GM12878 (cell line): ENCODE measurements around the gene ASCC2. TPM values are rescaled to one million over a fixed set of nuclear protein-coding genes. Genes with fewer than 3 reads are reported as not detected.

Source experiments
- ATAC-seq: fragments of 200-7000 bp; cut with Tn5 transposase; 3 replicates; pipeline ENCODE4 v1.9.1; 2020; ENCODE audit warnings: mild to moderate bottlenecking, moderate library complexity
- BruUV-seq: library from RNA; stranded (reverse); fragments of 400-500 nt; replicated peaks from 2 replicates; lab custom pipeline; 2021; lab: Mats Ljungman, UMichigan
- CTCF ChIA-PET: fragments of 300-600 bp; sonication (Branson Sonifier 250); formaldehyde crosslinking; extraction: SDS; loops from one replicate; lab custom pipeline; 2021; ENCODE audit warnings: inconsistent platforms; lab: Yijun Ruan, JAX
- POLR2A ChIA-PET: fragments of 350-600 bp; formaldehyde crosslinking; extraction: SDS; loops from one replicate; lab custom pipeline; 2021; ENCODE audit warnings: inconsistent platforms; lab: Charles Lee
- RAD21 ChIA-PET: fragments of 300-600 bp; sonication (Branson Sonifier 250); formaldehyde crosslinking; loops from one replicate; lab custom pipeline; 2023; ENCODE audit warnings: antibody characterized with exemption; ENCODE audit not compliant: unreplicated experiment; lab: Charles Lee
- SMC1A ChIA-PET: fragments of 300-600 bp; sonication (Branson Sonifier 250); formaldehyde crosslinking; loops from one replicate; lab custom pipeline; 2023; ENCODE audit not compliant: unreplicated experiment, uncharacterized antibody; lab: Charles Lee
- DNase-seq: peaks from one replicate; pipeline ENCODE4 v3.0.0-alpha.2; 2011; ENCODE audit warnings: low read depth, low spot score
- FAIRE-seq: peaks from 3 replicates; lab custom pipeline; 2011; peaks lifted over from hg19 to GRCh38; lab: Jason Lieb, UNC
- H2AFZ ChIP-seq: 2 replicates; pipeline ENCODE4 v1.6.0; 2011; ENCODE audit warnings: low read depth, low read length, control low read depth; ENCODE audit not compliant: control insufficient read depth
- H3K27ac ChIP-seq: 2 replicates; pipeline ENCODE4 v1.5.1; 2011; ENCODE audit warnings: control low read depth; ENCODE audit not compliant: control insufficient read depth, insufficient read depth
- H3K27me3 ChIP-seq, 2 experiments: replicated peaks in 1 of 2; 2 replicates each; pipeline versions ENCODE4 v1.6.0 to v1.6.1; 2011; ENCODE audit warnings: low read length in 1 of 2; ENCODE audit not compliant: control insufficient read depth in 2 of 2, insufficient read depth in 2 of 2
- H3K36me3 ChIP-seq, 2 experiments: 2 replicates each; pipeline ENCODE4 v1.5.1; 2011; ENCODE audit warnings: low read length in 1 of 2; ENCODE audit not compliant: control insufficient read depth in 2 of 2, insufficient read depth in 2 of 2
- H3K4me1 ChIP-seq: 2 replicates; pipeline ENCODE4 v1.6.1; 2011; ENCODE audit warnings: mild to moderate bottlenecking, low read length, moderate library complexity, mixed read lengths; ENCODE audit not compliant: control insufficient read depth, insufficient read depth
- H3K4me2 ChIP-seq: 2 replicates; pipeline ENCODE4 v1.6.0; 2011; ENCODE audit warnings: control low read depth; ENCODE audit not compliant: control insufficient read depth, insufficient read depth
- H3K4me3 ChIP-seq: fragments of 200-600 bp; sonication (generic); 2 replicates; pipeline ENCODE4 v1.5.1; 2016
- H3K79me2 ChIP-seq: 2 replicates; pipeline ENCODE4 v1.6.0; 2011; ENCODE audit warnings: low read length; ENCODE audit not compliant: control insufficient read depth, insufficient read depth
- H3K9ac ChIP-seq: 2 replicates; pipeline ENCODE4 v1.8.0; 2011; ENCODE audit warnings: low read length, control low read depth, mixed read lengths; ENCODE audit not compliant: control insufficient read depth, insufficient read depth
- H3K9me3 ChIP-seq: replicated peaks from 3 replicates; pipeline ENCODE4 v1.5.1; 2011; ENCODE audit warnings: mild to moderate bottlenecking, low read length; ENCODE audit not compliant: control insufficient read depth, insufficient read depth
- H4K20me1 ChIP-seq: 2 replicates; pipeline ENCODE4 v1.6.0; 2011; ENCODE audit not compliant: control insufficient read depth, insufficient read depth
- ATF2 ChIP-seq: IDR thresholded peaks from 2 replicates; pipeline ENCODE4 v1.6.1; 2012; ENCODE audit warnings: low read length, inconsistent platforms
- CBX5 ChIP-seq: sonication (generic); IDR thresholded peaks from 2 replicates; pipeline ENCODE4 v1.6.1; 2016; ENCODE audit warnings: low read depth, moderate library complexity, mild to moderate bottlenecking, inconsistent platforms
- E4F1 ChIP-seq: fragments of 450-650 bp; IDR thresholded peaks from 2 replicates; pipeline ENCODE4 v1.6.1; 2018; ENCODE audit warnings: borderline replicate concordance, mild to moderate bottlenecking; ENCODE audit not compliant: partially characterized antibody
- HDAC2 ChIP-seq: fragments of 200-600 bp; sonication (generic); IDR thresholded peaks from 2 replicates; pipeline ENCODE4 v1.6.1; 2017
- MEF2A ChIP-seq: IDR thresholded peaks from 2 replicates; pipeline ENCODE4 v1.6.1; 2011; ENCODE audit warnings: low read depth, mild to moderate bottlenecking, low read length, moderate library complexity; ENCODE audit not compliant: insufficient read depth
- MEF2B ChIP-seq: fragments of 450-650 bp; IDR thresholded peaks from 2 replicates; pipeline ENCODE4 v1.6.1; 2018; ENCODE audit warnings: mild to moderate bottlenecking, moderate library complexity; ENCODE audit not compliant: partially characterized antibody, poor library complexity, severe bottlenecking
- MTA2 ChIP-seq: fragments of 450-650 bp; IDR thresholded peaks from 2 replicates; pipeline ENCODE4 v1.6.1; 2016; ENCODE audit warnings: low read depth, mild to moderate bottlenecking, moderate library complexity
- MTA3 ChIP-seq: IDR thresholded peaks from 2 replicates; pipeline ENCODE4 v1.6.1; 2012; ENCODE audit warnings: low read length, inconsistent platforms, borderline replicate concordance
- RAD51 ChIP-seq: fragments of 450-650 bp; IDR thresholded peaks from 2 replicates; pipeline ENCODE4 v1.6.1; 2016; ENCODE audit warnings: moderate library complexity, mild to moderate bottlenecking, inconsistent platforms
- REST ChIP-seq: IDR thresholded peaks from 2 replicates; pipeline ENCODE4 v1.6.1; 2012; ENCODE audit warnings: mild to moderate bottlenecking, low read depth, low read length
- SREBF1 ChIP-seq: IDR thresholded peaks from 2 replicates; pipeline ENCODE4 v1.6.1; 2012; ENCODE audit warnings: mild to moderate bottlenecking, low read length
- STAT3 ChIP-seq: IDR thresholded peaks from 2 replicates; pipeline ENCODE4 v1.6.1; 2011; ENCODE audit warnings: low read depth, low read length, improper control_type of control experiment
- SUPT20H ChIP-seq: IDR thresholded peaks from 2 replicates; pipeline ENCODE4 v1.6.1; 2011; ENCODE audit warnings: low read depth, mild to moderate bottlenecking, low read length, moderate library complexity, borderline replicate concordance; ENCODE audit not compliant: control insufficient read depth
- ZNF207 ChIP-seq: fragments of 450-650 bp; IDR thresholded peaks from 2 replicates; pipeline ENCODE4 v1.6.1; 2014; ENCODE audit warnings: antibody characterized with exemption, mild to moderate bottlenecking, borderline replicate concordance
- WGBS: methylation state at CpG from one replicate; pipeline ENCODE4 v1.1.6; 2016; ENCODE audit warnings: low lambda C conversion rate; ENCODE audit not compliant: insufficient replicate concordance, insufficient coverage; ENCODE audit errors: missing lambda C conversion rate; 5-methylcytosine and 5-hydroxymethylcytosine counted together
- in situ Hi-C: fragments of 300-500 bp; cut with MboI; formaldehyde crosslinking; loops from 9 replicates; pipeline ENCODE4 v1.14.3; 2018; ENCODE audit warnings: mixed read lengths
- intact Hi-C: fragments of 100-400 bp; cut with micrococcal nuclease; formaldehyde crosslinking; loops from one replicate; pipeline ENCODE4 v1.14.2; 2022; ENCODE audit not compliant: unreplicated experiment
- polyA plus RNA-seq, 11 experiments: library from polyadenylated mRNA; depleted of rRNA in 4 of 11; unstranded in 6 of 11; stranded (reverse) in 5 of 11; fragments of >200 nt; fragmentation: Nextera tagmentation in 4 of 11; fragmentation: Illumina TruSeq in 1 of 11; extraction: Ambion mirVana in 4 of 11; extraction: Trizol in 1 of 11; gene quantifications; 1 replicate in 1 of 11; 2 replicates in 10 of 11; pipeline versions ENCODE4 v1.2.1 to v1.2.3, GENCODE V29; 2011 to 2016; ENCODE audit warnings: inconsistent platforms in 2 of 11, missing spikeins in 2 of 11, low read depth in 1 of 11
- total RNA-seq, 4 experiments: library from RNA; depleted of rRNA in 3 of 4; stranded (reverse); fragments of >200 nt in 3 of 4; fragmentation: Illumina TruSeq in 1 of 4; extraction: Trizol in 1 of 4; gene quantifications; 2 replicates each; pipeline versions ENCODE4 v1.2.1 to v1.2.3, GENCODE V29; 2013 to 2021

Gene ASCC2
- total and polyA plus RNA-seq, 10 of the 15 experiments (the other 5 are each of a cell fraction or from before 2014, with no cell fraction given), result 5.3 to 91.4 (median 56.5) TPM

DNA sequence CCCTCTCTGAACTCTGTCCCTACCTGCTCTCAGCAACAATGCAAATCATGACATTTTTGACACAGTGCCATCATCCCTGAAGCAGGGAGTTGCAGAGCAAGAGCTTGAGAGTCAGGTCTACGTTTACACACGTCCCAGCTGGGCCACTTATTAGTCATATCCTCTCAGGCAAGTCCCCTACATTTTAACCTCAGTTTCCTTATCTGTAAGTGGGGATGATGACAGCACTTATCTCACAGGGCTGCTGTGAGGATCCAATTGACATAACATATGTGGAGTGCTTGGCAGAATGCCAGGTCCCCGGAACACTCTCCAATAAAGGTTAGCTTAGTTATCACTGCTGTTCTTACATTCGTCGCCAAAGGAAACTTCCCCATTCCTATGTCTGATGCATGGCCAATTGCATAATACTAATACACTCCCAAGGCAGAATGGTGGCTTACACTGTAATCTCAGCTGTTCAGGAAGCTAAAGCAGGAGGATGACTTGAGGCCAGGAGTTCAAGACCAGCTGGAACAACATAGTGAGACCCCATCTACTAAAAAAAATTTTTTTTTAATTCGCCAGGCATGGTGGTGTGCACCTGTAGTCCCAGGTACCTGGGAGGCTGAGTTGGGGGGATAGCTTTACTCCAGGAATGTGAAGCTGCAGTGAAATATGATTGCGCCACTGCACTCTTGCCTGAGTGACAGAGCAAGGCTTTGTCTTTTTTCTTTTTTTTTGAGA lies 16.6 kb downstream of the ASCC2 start (continued):
- TF ChIP-seq MEF2B, result no peak
- TF ChIP-seq MTA2, result peak; percentile 53; the same call in 1 of the 2 replicates
- TF ChIP-seq SUPT20H, result no peak
- no peak for TF ChIP-seq HDAC2
- peak; percentile 71; the same call in 1 of the 2 replicates for TF ChIP-seq ATF2
- TF ChIP-seq STAT3, result no peak
- no peak for TF ChIP-seq ZNF207
- TF ChIP-seq CBX5, result no peak

DNA sequence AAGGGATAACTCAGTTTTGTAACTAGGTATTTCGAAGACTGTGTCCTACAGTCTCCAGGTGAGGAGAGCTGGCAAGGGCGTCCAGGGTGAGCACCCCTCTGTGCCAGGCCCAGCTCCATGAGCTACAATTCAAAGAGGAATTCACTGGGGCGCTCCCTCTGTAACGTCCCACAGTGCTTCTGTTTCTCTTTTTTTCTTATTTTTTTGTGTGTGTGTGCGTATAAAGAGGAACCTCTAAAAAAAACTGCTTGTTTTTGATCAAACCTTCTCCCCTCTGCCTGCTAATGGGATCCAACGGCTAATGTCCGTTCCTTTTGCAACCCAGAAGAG lies 17.1 kb downstream of the ASCC2 start:
- POLR2A ChIA-PET, result interaction anchor here (1.0 to 1.5 kb wide), 4 partner anchors 11 to 158 kb away, joined by 3 to 7 read pairs (median 4); partner anchors contain the start of gene ASCC2
- Histone ChIP-seq H4K20me1 (no peaks in the 10 kb centered on the region), H3K27ac (peak overlapping the region; percentile 70), H2AFZ (no peak overlapping the region), H3K9me3 (no peaks in the 10 kb centered on the region), H3K4me1 (peaks cover 7% of the 10 kb centered on the region; the same call in 1 of the 2 replicates), H3K4me3 (no peak overlapping the region), H3K27me3 (no peaks in the 10 kb centered on the region), H3K9ac (peak overlapping the region; percentile 26), H3K4me2 (peak overlapping the region; percentile 35; the same call in 1 of the 2 replicates), H3K79me2 (no peaks in the 10 kb centered on the region), H3K36me3 (peaks cover 10 to 41% of the 10 kb centered on the region in 2 experiments)
- CTCF ChIA-PET, result interaction anchor here (0.5 to 1.2 kb wide), 4 partner anchors 93 to 1886 kb away, joined by 3 to 5 read pairs (median 3); no protein-coding TSS in a partner anchor
- intact Hi-C loops, result loop anchor here (5.0 kb wide), 1 partner anchor 186 kb away; no protein-coding TSS in a partner anchor
- TSS peak; percentile 29 for BruUV-seq
- FAIRE-seq (no peak), DNase-seq (no peak), ATAC-seq (peak; percentile 26)
- RAD21 ChIA-PET, result interaction anchor here (0.7 to 1.7 kb wide), 4 partner anchors 17 to 184 kb away, joined by 3 to 9 read pairs (median 4); partner anchors contain the start of gene ASCC2
- SMC1A ChIA-PET, result interaction anchor here (1.0 to 1.7 kb wide), 5 partner anchors 10 to 535 kb away, joined by 3 to 11 read pairs (median 4); partner anchors contain the start of gene ASCC2
- in situ Hi-C loops, result no loop called here
- WGBS, result 24% methylated on average over 7 of the region's 7 CpGs
- TF ChIP-seq MEF2A (no peak), SUPT20H (no peak), E4F1 (no peak), MTA3 (no peak), RAD51 (no peak), SREBF1 (no peak), REST (no peak)
